ENCODE data around the gene PRR33.

Gene PRR33

DNA sequence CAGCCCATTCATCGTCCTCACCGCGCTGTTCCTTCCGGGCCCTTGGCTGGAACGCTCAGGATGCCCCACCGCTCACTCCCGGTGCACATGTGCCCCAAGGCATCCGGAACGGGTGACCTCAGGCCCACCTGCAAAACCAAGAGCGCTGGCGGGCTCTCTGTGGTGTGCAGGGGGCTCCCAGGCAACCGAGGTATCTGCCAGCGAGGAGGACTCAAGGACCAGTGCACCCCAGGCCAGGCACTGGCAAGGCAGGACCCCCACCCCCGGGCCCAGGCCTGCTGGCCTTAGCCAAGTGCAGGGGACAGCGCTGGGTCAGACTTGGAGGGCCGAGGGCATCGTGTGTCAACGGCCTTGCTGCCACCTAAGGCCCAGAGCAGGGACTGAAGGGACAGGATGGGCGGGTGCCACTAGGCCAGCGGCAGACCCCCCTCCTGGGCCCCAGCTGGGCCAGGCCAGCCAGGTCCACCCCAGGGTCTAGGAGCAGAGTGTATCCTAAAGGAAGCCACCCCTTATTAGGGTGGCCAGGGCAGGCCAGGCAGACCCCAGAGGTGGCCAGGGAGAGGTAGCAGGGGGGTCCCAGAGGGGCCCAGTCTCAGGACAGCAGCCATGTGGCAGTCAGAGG lies 36.3 kb upstream of the PRR33 start:
- no peak for DNase-seq (ENCODE audit: low read depth)

DNA sequence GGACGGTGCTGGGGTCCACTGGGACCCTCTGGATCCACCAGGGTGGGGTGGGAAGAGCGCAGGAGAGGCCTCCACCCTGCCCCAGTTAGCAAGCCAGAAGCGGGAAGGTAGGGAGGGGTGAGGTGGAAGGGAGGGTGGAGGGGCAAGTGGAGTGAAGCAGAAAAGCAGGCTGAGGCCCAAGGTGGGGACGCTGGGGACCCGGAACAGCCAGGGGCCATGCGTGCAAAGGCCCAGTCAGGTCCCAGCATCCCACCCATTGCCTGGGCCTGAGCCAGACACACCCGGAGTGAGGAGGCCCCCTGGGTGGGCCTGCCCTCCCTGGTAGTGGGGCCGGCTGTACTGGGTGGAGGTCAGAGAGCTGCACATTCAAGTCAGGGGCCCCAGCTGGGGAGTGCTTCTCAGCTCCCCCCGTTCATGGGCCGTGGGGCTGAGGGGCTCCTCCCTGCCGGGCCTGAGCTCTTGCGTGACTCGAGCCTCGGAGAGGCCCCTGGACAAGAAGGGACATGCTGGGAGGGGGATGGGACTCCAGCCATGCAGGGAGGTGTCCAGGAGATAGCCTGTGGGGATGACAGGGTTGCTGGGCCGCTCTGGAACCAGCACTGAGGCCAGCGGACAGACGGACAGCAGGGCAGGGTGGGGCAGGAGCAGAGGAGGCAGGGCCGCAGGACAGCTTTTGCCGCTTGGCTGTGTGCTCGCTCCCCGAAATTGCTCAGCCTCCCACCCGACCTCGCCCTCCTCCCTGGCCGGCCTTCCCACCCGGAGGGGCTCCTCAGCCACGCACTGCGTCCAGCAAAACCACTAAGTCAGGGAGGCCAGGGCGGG lies 35.5 kb upstream of the PRR33 start:
- DNase-seq (ENCODE audit: low read depth) = no peak

DNA sequence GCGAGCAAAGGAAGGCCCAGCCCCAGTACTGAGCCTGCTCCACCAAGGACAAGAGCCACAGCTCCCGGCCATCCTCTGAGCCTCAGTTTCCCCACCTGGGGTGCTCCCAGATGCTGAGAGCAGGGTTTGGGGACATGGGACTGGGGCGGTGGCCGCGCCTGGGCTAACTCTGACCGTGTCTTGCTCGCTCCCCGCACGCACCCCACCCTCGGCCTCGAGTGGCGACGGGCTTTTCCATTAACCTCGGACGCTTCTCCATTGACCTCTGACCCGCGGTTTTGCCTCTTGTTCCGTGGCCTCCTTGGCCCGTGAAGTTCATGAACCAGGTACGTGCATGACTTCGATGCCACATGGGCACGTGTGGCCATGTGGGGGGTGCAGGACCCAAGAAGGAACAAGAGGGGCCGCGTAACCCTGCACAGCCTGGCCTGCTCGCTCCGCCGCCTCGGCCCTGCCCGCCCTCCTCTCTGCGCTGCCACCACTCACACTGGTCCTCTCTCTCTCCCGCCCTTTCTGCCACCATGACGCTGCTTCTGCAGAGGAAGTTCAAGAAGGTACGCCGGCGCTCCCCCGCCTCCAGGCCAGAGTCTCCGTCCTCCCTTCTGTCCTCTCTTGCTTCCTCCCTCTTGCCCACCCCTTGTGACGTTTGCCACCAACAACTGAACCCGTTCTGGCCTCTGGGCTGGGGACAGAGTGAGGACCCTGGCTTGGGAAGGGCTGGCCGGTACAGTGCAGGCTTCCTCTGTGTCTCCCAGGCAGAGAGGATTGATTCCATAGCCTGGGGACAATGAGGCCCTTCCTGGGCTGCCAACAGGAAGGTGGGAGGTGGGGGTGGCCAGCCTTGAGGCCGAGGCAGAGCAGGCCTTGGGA lies 34.7 kb upstream of the PRR33 start:
- no peak for DNase-seq (ENCODE audit: low read depth)

DNA sequence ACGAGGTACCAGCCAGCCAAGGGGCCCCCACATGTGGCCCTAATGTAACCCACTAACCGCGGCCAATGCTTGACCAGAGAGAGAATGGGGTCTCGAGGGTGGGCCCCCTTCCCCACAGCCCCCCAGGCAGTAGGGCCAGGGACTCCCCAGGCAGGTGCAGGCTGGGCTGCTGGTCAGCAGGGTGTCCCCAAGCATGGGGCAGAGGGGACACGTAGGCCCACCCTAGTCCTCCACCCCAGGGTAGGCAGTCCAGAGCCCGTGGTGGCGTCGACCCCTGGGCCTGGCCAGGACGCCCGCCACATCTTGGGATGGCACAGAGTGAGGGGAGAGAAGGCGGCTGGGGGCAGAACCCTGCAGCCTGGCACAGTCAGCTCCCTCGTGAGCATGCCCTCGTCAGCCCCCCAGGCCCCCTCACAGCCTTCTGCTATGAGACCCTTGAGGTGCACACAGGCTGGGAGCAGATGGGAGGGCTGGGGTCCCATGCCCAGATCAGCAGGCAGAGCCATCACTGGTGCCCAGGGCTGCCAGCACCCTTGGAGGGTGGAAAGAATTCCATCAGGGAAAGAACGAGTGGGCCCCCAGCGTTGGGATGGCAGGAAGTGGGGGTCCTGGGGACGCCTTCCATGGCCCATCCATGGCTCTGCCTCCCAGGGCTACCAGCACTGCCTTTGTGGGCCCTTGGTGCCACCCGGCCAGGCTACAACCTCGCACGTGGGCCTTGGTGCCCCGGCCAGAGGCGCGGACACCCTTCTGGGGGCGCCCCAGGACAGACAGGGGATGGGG lies 33.9 kb upstream of the PRR33 start:
- no peak for DNase-seq (ENCODE audit: low read depth)

DNA sequence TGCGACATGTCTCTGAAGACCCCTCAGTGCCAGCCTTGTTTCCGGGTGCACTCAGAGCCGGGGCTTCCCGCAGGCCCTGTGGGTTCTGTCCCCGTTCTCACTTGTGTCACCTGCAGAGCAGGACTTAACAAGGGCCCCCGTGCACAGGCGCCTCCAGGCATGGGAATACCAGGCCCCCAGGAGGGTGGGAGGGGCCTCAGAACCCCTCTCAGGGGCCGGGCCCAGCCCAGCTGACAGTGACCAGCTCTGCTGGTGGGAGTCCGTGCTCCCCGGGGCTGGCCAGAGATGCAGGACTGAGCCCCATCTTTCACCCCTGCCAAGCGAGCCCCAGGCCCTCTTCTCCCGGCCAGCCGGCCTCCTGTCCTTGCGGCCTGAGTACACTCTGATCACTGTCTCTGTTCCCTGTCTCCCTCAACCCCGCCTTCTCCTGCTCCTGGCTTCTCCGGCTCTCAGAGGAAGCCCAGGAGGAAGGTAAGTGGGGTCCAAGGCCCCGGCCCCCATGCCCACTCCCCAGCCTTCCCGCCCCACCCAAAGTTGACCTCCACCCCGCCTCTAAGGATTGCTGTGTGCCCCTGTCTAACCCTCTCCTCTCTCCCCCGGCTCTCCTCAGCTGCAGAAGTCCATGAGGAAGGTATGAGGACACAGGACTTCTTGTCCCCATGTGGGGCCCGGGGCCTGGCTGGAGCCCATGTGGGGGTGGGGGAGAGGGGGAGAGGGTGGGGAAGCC lies 33.1 kb upstream of the PRR33 start:
- DNase-seq (ENCODE audit: low read depth) = no peak

DNA sequence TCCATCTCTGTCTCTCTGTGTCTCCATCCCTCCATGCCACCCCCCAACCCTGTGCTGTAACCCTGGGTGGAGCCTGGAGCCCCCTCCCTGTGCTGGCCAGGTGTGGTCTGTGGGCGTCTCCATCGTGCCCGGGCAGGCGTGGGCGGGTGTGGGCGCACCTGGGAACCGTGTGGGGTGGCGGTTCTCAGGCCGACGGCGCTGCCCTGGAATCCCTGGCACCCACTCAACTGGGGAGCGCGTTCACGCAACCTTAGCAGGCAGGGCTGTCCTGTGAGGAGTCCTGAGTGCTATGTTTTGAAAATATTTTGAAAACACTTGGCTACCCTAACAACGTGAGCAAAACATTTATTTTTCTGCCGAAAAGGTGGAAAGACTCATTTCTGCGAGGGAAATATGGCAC lies 32.5 kb upstream of the PRR33 start:
- no peak for DNase-seq (ENCODE audit: low read depth)

DNA sequence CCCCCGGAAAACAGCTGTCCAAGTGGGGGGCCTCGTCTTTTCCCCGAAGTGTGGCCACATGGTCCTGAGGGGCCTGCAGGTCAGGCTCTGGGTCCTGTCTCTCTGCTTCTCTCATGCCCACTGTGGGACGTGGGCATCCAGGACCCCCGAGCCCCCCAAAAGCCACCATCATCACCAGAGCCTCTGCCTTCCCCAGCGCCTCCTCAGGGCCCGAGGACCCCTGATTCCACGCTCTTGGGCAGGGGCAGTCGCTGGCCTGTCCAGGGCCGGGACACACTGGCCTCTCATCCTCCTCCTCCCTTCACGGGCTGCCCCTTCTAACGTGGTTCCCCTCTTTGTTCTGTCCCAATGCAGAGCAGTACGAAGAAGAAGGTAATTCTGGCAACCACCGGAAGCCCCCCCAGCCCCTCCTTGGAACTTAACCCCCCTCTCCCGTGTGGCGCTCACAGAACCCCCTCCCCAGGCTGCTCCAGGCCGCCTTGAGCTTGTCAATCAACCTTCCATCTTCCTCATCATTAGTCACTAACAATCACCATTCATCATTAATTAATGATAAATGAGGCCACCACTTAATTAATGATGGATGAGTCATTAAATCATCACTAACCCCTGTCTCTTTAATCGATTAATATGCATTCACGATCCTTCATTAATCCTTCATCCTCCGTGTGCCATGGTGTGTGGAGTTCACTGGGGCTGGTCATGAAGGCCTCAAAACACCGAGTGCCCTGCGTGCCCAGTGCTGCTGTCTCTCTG lies 31.7 kb upstream of the PRR33 start:
- no peak for DNase-seq (ENCODE audit: low read depth)

DNA sequence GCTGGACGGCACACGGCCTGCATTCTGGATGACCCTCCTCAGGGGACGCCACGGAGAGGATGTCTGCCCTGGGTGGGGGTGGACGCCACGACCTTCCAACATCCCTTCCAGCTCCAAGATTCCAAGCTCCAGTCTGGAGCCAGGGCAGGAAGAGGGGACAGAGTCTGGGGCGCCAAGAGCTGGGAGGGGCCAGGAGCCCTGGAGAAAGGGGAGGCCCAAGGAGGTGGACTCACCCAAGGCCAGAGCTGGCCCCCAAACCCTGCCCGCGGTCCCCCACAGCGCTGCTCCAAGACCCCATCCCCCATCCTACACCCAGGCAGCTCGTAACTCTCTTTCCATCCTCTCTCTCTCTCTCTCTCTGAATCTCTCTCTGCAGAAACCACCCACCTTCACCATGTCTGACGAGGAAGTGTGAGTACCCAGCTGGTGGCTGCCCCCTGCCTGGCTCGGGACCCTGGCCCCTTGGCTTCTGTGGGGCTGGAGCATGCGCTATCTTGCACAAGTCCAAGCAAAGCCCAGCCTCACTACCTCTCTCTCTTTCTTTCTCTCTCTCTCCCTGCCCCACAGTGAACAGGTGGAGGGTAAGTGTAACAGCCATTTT lies 30.9 kb upstream of the PRR33 start:
- DNase-seq (ENCODE audit: low read depth) = no peak

DNA sequence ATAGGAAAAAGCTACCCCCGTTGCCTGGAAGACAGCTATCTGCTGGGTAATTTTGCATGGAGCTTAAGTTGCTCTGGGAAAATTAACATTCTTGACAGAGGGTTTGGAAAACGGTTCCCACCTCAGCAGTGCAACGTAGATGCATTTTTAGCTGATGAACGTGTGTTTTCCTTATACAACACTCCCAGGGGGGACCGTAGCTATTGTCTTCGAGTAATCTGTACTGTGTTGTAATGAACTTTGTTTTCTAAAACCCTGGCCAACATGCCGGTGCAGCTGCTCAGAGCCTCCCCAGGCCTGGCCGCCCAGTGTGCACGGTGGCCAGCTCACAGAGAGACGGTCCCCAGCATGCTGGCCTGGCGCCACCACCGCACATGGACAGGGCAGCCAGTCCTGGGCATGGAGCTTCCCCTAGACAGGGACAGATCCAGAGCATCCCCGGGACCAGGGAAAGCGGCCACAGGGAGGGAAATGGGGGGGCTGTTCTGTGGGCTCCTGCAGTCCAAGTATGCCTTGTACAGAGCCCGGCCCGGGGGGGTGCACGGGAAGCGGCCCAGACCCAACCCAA lies 30.0 kb upstream of the PRR33 start:
- no peak for DNase-seq (ENCODE audit: low read depth)

DNA sequence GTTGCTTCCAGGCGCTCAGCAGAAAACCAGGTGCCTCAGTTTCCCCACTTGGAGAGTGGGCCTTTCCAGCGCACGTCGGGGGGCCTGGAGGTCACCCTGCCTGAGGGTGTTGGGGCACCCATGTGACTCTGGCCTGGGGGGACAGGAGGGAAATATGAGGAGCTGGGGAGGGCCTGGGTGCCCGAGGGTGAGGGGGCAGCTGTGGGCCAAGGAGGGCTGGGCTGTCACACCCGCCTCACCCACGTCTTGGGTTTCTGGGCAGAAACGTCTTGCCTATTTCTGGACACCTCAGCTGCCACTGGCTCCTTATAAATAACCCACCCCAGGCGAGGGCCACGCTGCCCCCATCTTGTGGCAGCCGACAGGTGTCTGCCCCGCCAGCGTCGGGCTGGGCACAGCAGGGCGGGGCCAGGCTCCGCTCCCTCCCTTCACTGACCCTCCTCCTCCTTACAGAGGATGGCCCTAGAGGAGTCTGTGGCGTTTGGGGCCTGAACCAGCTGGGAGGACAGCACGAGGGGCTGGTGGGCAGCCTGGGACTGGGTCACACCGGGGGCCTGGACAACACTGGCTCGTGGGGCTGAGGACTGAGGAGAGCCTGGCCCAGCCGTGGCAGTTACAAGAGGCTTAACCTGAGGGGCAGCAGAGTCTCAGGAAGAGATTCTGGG lies 29.3 kb upstream of the PRR33 start:
- no peak for DNase-seq (ENCODE audit: low read depth)

DNA sequence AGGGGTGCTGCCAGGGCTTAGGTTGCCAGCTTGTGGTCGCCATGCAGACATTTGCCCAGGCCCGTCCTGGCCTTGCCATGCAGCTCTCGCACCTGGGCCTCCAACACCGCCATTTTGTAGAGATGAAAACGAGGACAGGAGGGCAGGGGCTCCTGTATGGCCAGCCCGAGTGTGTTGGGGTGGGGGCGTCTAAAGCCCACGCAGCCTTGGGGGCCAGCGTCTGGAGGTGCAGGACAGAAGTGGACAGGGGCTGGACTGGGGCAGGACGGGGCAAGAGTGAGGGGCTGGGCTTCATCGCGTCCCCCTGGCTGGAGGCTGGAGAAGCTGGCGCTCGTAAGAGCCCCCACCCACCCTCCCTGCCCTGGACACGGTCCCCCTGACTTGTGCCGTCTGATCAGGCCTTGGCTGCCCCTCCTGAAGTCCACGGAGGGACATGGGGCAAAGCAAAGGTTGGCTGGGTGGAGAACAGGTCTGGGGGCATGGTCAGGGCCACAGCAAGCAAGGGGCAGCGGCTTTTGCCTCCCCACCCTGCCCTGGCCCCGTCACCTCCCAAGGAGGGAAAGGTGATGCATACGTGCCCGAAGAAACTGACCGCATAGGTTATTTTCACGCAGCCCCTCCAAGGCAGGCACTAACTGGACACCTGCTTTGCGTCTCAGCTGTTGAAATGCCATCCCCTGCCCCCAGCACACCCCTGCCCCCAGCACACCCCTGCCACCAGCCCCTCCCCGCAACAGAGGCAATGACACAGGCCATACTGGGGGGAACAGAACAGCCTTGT lies 28.6 kb upstream of the PRR33 start:
- DNase-seq (ENCODE audit: low read depth) = no peak

DNA sequence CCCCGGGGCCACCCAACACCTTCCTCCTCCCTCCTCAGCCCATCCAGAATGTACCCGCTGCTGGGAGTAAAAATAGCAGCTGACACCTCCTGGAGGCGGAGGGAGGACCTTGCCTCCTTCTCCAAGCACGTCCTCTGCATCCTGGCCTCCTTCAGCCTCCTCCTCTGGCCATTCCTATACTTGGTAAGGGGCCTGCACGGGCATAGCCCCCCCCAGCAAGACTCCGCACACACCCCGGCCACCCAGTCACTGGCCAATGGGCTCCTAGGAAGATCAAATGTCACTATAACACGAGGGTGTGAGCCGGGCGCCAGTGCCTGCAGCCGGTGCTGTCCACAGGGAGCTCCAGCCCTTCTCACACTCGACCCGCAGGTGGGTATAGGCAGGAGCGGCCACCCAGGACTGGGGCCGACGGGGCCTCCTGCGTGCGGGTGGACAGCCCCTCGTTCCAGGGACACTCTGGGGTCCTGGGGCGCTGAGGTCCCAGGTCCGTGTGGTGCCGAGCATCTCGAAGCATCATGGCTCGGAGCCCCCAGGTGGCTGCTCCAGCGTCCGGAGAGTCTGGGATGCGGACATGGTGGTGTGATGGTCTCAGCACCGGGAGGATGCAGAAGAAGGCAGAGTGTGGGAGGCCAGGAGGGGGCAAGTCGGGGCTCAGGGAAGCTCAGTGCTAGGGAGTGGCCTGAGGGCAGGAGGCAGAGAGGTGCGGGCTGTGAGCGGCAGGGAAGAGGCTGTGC lies 27.9 kb upstream of the PRR33 start, which contains the start of gene TNNT3:
TNNT3 (plus strand) TSS at position 313 of the 737 bp plus-strand sequence. CDS start 3,172 bp downstream, outside the sequence.
- no peak for DNase-seq (ENCODE audit: low read depth)

DNA sequence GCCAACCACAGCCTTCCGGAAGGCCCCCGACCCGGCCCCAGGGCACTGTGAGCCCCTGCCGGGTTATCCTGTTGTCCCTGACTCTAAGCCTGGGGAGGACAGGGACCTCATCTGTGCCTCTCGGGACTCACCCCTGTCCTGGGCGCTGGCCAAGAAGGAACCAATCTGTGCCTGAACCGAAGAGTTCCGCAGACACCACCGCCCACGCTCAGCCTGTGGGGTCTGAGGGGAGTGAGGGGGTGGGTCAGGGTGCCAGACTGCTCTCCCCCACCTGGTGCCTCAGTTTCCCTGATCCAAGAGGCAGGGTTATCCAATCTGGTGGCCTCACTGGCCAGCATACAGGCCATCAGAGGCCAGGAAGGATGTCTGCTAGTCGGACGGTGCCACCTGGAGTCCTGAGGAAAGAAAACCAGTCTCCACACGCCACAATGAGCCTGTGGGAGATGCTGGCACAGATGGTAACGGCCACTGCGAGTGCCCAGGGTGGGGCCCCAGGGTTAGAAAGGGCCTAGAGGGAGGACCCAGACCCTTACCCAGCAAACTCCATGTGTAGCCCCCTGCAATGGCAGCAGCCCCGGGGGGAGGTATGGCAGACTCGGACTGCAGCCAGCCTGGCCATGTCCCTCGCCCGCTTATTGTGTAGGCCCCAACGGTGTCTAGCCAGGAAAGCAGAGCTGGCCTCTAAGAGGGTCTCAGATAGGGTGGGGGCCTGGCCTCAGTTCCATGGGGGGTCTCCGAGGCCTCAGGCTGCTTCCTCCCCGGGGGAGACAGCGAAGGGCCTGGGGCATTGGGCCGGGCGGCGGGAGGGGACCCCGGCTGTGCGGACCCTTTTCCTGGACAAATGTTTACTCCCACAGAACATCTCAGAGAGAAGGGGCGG lies 27.0 kb upstream of the PRR33 start:
- no peak for DNase-seq (ENCODE audit: low read depth)

DNA sequence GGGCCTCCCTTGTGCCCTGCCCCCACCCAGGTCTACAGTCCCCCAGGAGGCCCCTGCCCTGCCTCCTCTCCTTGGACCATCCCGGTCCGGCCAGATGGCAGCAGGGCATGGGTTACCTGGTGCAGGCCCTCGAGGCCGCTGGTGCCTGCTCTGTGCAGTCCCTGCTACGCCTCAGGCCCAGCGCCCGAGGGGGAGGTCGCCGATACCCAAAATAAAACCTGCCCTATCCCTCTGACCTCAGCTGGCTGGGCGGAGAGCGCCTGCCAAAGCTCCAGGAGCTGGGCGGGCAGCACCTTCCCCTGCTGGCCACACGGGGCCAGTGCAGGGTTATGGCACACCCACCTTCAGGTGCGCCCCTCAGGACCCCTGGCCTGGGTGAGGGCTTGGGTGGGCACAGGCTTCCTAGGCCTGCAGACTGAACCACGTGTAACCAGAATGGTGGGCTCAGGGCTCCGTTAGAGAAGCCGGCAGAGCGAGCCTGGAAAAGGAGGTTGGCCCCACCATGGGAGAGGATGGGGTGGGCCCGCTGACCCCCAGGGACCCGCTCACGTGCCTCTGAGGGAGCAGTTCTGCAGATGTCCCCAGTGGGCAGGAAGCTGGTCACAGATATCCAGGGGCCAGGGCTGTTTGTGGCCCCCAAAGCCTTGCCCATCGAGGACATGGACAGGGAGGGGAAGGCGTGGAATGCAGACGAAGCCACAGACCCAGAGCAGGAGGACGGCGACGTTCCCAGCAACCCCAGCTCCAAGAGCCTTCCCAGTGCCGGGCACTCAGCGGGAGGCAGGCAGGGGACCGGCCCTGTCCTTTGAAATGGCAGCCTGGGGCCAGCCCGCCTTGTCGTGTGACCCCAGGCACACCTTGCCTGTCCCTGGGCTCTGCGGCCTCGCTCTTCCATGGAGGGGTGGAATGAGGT lies 26.1 kb upstream of the PRR33 start:
- DNase-seq (ENCODE audit: low read depth) = no peak

DNA sequence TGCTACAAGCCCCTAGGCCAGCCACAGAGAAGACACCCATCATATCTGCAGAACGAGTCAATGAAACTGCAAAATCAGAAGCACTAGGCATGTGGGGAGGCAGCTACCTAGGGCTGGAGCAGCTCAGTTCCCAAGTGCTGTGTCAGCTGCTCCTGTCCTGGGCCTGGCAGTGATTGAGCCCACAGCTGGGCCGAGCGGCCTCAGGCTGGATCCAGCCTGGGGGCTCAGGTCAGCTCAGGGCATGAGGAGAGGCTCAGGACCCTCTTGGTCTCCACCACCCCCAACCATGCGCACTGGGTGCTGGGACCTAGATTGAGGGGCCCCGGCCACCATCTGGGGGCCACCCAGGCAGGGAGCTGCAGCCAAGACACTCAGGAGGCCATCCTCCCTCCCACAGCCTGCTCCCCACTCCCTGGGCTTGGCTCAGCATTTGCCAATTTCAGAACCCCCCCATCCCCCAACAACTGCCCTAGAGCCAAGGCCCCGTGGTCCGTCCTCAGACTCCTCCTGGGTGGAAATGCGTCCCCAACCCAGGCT lies 25.4 kb upstream of the PRR33 start:
- no peak for DNase-seq (ENCODE audit: low read depth)
